WTC11 (cell line): ENCODE data around the gene DMD.

Experiments
- CREM ChIP-seq: sonication (generic); formaldehyde crosslinking; IDR thresholded peaks from 2 replicates; pipeline ENCODE4 v1.8.1; 2022; ENCODE audit warnings: mild to moderate bottlenecking, missing genetic modification reagents, moderate library complexity
- SP1 ChIP-seq: sonication (generic); formaldehyde crosslinking; conservative IDR thresholded peaks from 2 replicates; pipeline ENCODE4 v1.8.1; 2022; ENCODE audit warnings: missing genetic modification reagents
- ZNF263 ChIP-seq: sonication (generic); formaldehyde crosslinking; IDR thresholded peaks from 2 replicates; pipeline ENCODE4 v1.8.1; 2022; ENCODE audit warnings: low read depth, mild to moderate bottlenecking, moderate library complexity, missing genetic modification reagents
- TF ChIP-seq, protein P1 (sequence below): fragments of 200-600 bp; IDR thresholded peaks from 2 replicates; pipeline ENCODE4 v1.8.0; 2022; ENCODE audit warnings: antibody characterized with exemption
- TF ChIP-seq, protein P2 (sequence below): sonication (generic); formaldehyde crosslinking; conservative IDR thresholded peaks from 2 replicates; pipeline ENCODE4 v1.8.1; 2022; ENCODE audit warnings: mild to moderate bottlenecking, missing genetic modification reagents
- TF ChIP-seq, protein P3 (sequence below): sonication (generic); formaldehyde crosslinking; IDR thresholded peaks from 2 replicates; pipeline ENCODE4 v1.8.1; 2023; ENCODE audit warnings: mild to moderate bottlenecking, missing genetic modification reagents, moderate library complexity
- TF ChIP-seq, protein P4 (sequence below): sonication (generic); formaldehyde crosslinking; IDR thresholded peaks from 2 replicates; pipeline ENCODE4 v1.8.1; 2022; ENCODE audit warnings: missing genetic modification reagents, borderline replicate concordance
- TF ChIP-seq, protein P5 (sequence below): sonication (generic); formaldehyde crosslinking; IDR thresholded peaks from 2 replicates; pipeline ENCODE4 v1.8.1; 2022; ENCODE audit warnings: mild to moderate bottlenecking, missing genetic modification reagents, moderate library complexity, borderline replicate concordance

DNA sequence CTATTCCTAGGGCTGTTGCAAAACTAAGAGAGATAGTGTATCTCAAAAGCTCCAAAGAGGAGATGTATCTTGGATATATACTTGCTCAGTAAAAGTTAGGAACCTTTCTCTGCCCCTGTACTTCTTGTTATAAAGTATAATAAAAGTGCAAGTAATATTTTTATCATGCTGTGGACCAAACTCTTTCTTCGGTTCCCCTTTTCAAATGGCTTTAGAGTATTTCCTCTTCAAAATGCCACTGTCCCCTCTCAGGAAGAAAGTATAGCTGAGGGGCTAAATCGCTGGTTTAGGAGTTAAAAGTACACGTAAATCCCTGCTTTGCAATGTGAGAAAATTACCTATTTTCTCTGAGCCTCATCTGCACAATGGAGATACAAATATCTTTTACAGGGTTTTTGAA lies 1970.4 kb downstream of the DMD start:
- TF ChIP-seq, protein P1, sequence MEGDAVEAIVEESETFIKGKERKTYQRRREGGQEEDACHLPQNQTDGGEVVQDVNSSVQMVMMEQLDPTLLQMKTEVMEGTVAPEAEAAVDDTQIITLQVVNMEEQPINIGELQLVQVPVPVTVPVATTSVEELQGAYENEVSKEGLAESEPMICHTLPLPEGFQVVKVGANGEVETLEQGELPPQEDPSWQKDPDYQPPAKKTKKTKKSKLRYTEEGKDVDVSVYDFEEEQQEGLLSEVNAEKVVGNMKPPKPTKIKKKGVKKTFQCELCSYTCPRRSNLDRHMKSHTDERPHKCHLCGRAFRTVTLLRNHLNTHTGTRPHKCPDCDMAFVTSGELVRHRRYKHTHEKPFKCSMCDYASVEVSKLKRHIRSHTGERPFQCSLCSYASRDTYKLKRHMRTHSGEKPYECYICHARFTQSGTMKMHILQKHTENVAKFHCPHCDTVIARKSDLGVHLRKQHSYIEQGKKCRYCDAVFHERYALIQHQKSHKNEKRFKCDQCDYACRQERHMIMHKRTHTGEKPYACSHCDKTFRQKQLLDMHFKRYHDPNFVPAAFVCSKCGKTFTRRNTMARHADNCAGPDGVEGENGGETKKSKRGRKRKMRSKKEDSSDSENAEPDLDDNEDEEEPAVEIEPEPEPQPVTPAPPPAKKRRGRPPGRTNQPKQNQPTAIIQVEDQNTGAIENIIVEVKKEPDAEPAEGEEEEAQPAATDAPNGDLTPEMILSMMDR, result no peak
- TF ChIP-seq ZNF263 (CRISPR knock-in tag) (no peak), CREM (CRISPR knock-in tag) (no peak), SP1 (CRISPR knock-in tag) (no peak)
- TF ChIP-seq, protein P2, sequence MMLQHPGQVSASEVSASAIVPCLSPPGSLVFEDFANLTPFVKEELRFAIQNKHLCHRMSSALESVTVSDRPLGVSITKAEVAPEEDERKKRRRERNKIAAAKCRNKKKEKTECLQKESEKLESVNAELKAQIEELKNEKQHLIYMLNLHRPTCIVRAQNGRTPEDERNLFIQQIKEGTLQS (CRISPR knock-in tag), result no peak
- TF ChIP-seq, protein P3, sequence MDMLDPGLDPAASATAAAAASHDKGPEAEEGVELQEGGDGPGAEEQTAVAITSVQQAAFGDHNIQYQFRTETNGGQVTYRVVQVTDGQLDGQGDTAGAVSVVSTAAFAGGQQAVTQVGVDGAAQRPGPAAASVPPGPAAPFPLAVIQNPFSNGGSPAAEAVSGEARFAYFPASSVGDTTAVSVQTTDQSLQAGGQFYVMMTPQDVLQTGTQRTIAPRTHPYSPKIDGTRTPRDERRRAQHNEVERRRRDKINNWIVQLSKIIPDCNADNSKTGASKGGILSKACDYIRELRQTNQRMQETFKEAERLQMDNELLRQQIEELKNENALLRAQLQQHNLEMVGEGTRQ (CRISPR knock-in tag), result no peak
- TF ChIP-seq, protein P4, sequence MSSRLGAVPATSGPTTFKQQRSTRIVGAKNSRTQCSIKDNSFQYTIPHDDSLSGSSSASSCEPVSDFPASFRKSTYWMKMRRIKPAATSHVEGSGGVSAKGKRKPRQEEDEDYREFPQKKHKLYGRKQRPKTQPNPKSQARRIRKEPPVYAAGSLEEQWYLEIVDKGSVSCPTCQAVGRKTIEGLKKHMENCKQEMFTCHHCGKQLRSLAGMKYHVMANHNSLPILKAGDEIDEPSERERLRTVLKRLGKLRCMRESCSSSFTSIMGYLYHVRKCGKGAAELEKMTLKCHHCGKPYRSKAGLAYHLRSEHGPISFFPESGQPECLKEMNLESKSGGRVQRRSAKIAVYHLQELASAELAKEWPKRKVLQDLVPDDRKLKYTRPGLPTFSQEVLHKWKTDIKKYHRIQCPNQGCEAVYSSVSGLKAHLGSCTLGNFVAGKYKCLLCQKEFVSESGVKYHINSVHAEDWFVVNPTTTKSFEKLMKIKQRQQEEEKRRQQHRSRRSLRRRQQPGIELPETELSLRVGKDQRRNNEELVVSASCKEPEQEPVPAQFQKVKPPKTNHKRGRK, result no peak
- TF ChIP-seq, protein P5, sequence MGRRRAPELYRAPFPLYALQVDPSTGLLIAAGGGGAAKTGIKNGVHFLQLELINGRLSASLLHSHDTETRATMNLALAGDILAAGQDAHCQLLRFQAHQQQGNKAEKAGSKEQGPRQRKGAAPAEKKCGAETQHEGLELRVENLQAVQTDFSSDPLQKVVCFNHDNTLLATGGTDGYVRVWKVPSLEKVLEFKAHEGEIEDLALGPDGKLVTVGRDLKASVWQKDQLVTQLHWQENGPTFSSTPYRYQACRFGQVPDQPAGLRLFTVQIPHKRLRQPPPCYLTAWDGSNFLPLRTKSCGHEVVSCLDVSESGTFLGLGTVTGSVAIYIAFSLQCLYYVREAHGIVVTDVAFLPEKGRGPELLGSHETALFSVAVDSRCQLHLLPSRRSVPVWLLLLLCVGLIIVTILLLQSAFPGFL (CRISPR knock-in tag), result no peak
